ENCODE data around the gene SLC9A5.
A peak's percentile ranks its signal among the peaks of the same experiment; 100 is the strongest.

Gene SLC9A5

GRCh38 chr16:67257486-67258160 lies 8.8 kb downstream of the SLC9A5 start:
- DNase-seq (ENCODE audit: low read depth, low spot score) = no peak

GRCh38 chr16:67258161-67258835 lies 9.5 kb downstream of the SLC9A5 start:
- no peak for DNase-seq (ENCODE audit: low read depth, low spot score)

DNA sequence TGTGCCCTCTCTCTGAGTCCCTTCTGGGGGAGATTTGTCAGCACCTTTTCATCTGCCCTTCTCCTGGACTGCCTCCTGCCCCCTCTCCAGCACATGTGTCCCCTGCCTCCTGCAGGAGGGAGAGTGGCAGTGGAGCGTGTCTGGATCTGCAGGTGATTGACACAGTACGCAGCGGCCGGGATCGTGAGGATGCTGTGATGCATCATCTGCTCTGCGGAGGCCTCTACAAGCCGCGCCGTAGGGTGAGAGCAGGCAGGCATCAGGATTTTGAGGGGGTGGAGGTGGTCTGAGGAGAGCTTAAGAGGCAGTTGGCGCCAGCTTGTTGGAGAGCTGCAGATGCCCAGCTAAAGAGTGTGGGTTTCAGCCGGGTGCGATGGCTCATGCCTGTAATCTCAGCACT lies 10.9 kb downstream of the SLC9A5 start:
- no peak for DNase-seq (ENCODE audit: low read depth, low spot score)

DNA sequence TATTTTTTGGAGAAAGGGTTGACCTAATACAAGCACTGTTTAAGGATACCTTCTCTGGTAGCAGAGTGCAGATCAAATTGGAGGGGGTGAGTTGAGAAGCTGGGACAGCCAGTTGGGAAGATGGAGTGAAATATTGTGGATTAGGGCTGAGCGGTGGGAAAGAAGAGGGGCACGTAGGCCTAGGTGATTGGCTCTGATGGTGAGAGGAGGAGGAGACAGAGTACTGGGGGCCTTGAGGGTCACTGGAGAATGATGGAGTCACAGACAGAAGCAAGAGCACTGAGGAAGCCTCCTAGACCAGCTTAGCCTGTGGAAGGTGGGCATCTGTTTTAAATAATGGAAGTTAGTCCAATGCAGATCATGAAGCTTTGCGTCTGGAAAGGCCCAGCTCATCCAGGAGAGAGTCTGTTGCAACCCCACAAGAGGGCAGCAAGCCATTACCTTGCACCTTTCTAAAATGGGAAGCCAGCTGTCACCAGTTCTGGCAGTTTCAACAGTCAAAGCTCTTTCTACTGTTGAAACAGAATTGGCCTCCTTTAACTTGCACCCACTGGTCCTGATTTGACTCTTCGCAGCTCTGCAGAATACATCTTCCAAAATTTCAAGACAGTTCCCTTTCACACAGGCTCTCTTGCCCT lies 11.8 kb downstream of the SLC9A5 start:
- DNase-seq (ENCODE audit: low read depth, low spot score) = peak; percentile 83

GRCh38 chr16:67263201-67263600 lies 14.4 kb downstream of the SLC9A5 start:
- DNase-seq (ENCODE audit: low read depth, low spot score) = no peak

DNA sequence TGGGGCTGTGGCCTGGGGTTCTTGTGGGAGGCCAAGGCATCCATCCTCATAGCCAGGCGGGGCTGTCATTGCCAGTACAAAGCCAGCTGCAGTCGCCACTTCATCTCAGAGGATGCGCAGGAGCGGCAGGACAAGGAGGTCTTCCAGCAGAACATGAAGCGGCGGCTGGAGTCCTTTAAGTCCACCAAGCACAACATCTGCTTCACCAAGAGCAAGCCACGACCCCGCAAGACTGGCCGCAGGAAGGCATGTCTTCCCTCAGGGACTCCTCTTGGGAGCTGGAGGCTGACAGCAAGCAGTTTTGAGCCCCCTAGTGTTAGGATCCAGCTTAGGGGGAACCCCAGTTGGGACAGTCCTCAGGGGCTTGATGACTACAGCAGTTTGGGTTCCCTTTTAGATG lies 15.5 kb downstream of the SLC9A5 start:
- DNase-seq (ENCODE audit: low read depth, low spot score) = no peak

DNA sequence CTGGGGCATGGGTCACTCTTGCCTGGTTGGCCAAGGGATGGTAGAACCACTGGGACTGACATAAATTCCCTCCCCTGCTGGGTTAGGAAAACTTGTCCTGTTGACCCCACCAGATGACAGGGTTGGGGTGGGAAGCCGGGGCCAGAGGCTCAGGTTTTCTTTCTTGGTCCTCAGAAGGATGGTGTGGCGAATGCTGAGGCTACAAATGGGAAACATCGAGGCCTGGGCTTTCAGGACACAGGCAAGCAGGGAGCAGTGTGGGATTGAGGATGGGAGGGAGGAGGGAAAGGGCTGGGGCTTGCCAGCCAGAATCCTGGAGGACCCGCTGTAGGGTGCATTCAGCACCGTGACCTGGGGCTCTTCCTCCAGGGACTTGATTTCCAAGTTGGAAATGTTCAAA lies 16.1 kb downstream of the SLC9A5 start:
- DNase-seq (ENCODE audit: low read depth, low spot score) = no peak

DNA sequence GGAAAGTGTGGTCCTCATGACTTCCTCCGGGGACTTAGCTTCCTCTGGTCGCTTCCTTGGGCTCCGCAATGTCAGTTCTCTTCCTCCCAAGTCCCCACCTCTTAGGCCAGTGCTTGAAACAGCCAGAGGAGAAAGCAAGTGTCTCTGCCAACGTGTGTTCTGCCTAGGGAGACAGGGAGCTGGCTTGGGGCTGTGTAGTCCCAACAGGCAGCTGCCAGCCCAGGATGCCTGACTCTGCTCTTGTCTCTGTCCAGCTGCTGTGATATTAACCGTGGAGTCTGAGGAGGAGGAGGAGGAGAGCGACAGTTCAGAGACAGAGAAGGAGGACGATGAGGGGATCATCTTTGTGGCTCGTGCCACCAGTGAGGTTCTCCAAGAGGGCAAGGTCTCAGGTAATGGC lies 17.1 kb downstream of the SLC9A5 start:
- no peak for DNase-seq (ENCODE audit: low read depth, low spot score)

DNA sequence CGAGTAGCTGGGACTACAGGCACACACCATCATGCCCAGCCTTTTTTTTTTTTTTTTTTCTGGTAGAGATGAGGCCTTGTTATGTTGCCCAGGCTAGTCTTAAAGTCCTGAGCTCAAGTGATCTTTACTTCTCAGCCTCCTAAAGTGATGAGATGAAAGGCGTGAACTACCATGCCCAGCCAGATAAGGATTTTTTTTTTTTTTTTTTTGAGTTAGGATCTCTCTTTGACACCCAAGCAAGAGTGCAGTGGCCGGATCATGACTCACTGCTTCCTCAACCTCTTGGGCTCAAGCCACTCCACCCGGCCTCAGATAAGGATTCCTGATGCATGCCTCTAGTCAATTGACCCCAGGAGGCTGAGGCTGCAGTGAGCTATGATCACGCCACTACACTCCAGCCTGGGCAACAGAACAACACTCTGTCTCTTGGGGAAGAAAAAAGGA lies 19.4 kb downstream of the SLC9A5 start:
- peak; percentile 90 for DNase-seq (ENCODE audit: low read depth, low spot score)

DNA sequence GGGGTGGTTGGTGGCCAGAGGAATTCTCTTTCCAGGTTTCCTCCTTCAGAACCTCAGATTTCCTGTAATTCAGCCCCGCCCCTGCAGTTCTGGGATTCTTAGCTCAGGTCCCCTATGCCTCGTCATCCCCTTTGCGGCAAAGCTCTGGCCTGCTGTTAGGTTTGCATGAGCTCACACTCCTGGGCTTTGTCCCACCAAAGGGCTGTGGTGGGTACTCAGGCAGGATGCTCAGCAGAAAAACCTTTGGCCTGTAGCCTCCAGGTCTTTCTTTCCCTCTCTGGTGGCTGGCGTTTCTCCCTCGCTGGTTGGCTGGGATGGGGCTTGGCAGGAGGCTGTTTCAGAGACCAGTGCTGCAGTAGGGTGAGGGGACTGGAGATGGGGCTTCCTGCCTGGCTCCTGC lies 21.0 kb downstream of the SLC9A5 start:
- DNase-seq (ENCODE audit: low read depth, low spot score) = peak; percentile 93

- DNase-seq (ENCODE audit: low read depth, low spot score) = no peak
Measured at GRCh38 chr16:67270931-67271338, 22.2 kb downstream of the SLC9A5 start.

GRCh38 chr16:67271446-67271845 lies 22.7 kb downstream of the SLC9A5 start:
- DNase-seq (ENCODE audit: low read depth, low spot score) = no peak

DNA sequence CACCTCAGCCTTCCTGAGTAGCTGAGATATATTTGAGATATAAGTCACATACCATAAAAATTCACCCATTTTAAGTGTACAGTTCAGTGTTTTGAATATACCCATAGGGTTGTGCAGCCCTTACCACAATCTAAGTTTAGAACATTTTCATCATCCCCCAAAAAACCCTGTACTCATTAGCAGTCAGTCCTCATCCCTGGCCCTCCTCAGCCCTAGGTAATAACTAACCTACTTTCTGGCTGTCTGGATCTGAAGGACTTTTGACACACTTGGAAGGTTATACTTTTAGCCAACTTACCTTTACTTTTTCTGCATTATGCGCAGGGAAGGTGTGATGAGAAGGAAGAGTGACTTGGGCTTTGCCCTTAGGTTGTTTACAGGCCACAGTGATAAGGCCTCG lies 26.5 kb downstream of the SLC9A5 start:
- no peak for DNase-seq (ENCODE audit: low read depth, low spot score)

DNA sequence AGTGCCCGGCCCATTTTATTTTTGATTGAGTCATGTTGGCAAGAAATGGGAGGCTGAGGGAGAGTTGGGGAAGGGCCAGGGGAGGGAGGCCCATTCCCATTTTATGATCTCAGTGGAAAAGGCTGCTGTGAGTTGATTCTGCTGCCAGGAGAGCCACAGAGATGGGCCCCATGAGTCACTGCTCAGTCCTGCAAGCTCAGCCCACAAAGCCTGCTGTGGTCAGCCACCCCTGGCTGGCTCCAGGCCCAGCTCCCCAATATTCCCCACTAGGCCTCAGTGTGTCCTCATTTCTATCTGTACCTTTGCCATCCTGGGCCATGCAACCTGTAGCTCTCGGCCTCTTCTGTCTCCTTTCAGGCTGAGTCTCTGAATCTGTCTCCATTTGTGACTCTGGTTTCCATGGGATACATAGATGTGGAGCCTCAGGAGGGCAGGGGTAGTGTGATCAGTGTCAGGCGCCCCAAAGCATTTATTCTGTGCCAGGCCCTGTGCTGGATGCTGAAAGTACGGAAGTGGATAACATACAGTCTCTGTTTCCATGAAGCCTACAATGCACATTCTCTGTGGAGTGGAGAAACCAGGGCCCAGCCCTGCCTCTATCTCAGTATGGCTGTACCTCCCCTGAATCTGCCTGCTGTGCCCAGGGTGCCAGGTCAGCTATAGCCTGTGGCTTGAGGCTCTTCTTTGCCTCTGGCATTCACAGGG lies 28.7 kb downstream of the SLC9A5 start:
- DNase-seq (ENCODE audit: low read depth, low spot score) = peak; percentile 99

- DNase-seq (ENCODE audit: low read depth, low spot score) = peak; percentile 89
Measured at GRCh38 chr16:67277999-67278772, 29.4 kb downstream of the SLC9A5 start.

DNA sequence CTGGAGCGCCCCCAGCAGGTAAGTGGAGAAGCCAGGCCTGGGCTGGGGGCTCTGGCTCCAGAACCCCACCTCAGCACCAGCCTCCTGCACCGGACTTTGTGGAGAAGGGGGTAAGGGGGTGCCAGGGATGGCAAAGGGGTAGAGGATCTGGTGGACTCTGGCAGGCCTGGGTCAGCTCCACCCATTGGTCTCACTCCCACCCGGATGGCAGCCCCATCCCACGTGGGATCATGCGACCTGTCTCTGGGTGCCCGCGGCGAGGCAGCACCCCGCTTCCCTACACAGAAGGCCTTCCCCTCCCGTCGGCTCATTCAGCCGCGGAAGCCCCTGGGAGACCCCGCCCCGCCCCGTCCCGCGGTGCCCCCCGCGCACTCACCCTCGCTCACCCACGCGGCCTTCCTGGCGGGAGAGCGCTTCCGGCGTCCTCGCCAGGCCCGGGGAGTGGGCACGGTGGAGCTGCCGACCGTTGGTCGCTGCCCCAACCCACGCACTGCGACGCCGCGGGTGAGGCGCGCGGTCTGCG lies 30.1 kb downstream of the SLC9A5 start:
- DNase-seq (ENCODE audit: low read depth, low spot score) = no peak

DNA sequence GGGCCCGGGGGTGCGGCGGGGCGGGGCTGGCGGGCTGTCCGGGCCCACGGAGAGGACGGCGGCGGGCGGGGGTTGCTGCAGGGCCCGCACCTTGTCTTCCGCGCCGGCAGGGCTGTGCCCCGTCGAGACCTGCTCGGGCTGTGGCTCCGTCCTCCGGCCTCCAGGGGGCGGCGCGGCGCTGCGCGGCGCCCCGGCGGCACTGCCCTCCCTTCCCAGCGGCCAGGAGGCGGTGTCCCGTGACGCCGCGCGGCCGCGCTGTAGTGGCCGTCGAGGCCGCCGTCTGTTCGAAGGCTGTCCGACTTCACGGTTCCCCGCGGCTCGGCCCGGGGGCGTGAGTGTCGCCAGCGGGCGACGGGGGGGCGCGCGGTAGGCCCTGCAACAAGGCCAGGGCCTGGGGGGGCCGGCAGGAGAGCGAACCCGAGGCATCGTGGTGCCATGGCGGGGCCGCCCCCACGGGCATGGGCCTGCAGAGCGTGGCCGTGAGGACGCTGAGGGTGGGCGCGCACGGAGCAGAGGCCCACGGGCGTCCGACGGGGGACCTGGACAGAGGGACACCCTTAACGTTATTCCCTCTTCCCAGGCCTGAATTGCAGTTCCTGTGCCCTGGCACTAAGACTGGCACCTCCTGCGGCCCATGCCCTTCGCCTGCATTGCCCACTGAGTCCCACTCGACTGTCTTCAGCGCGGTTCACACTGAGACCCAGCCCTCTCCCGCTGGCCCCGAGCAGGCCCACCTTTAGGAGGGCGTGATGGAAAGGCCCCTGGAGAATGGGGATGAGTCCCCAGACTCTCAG lies 30.7 kb downstream of the SLC9A5 start, which contains the start of gene PLEKHG4:
Gene PLEKHG4, plus strand, starts transcription at position 237 of the 794 bp plus-strand sequence. Its CDS starts 513 bp downstream, at position 750.
- peak; percentile 89 for DNase-seq (ENCODE audit: low read depth, low spot score)

DNA sequence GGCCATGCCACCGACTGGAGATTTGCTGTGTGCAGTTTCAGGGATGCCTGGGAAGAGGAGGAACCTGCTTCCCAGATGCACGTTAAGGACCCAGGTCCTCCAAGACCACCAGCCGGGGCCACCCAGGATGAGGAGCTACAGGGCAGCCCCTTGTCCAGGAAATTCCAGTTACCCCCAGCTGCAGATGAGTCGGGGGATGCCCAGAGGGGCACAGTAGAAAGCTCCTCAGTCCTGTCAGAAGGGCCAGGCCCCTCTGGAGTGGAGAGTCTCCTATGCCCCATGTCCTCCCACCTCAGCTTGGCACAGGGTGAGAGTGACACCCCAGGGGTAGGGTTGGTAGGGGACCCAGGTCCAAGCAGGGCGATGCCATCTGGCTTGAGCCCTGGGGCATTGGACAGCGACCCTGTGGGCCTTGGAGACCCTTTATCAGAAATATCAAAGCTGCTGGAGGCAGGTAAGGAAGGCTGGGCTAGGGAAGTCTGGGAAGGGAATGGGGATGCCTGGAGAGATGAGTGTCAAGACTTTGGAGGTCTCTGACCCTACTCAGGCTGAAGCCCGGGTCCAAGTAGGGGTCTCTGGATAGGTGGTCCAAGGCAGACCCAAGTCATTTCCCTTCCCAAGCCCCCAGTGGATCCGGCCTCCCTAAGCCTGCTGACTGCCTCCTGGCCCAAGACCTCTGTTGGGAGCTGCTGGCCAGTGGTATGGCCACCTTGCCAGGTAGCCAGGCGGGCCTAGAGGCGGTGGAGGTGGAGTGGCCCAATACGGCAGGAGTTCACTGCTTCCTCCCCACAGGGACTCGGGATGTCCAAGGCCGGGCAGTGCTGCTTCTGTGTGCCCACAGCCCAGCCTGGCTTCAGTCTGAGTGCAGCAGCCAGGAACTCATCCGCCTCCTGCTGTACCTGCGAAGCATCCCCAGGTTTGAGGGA lies 31.6 kb downstream of the SLC9A5 start:
- DNase-seq (ENCODE audit: low read depth, low spot score) = no peak

Measured in astrocyte of the hippocampus (primary cell).